ENCODE results near the gene NPC2. TPM values are rescaled to one million over a fixed set of nuclear protein-coding genes. Genes with fewer than 3 reads are reported as not detected.
"Not testable (repeated sequence)": the region's sequence is repeated elsewhere in the genome, so short reads cannot be mapped to it uniquely, and the experiment has no call there.

Gene NPC2
- 385 and 592 TPM in 2 replicates for total RNA-seq (2014; rRNA removed; shearing (Covaris generic))

DNA sequence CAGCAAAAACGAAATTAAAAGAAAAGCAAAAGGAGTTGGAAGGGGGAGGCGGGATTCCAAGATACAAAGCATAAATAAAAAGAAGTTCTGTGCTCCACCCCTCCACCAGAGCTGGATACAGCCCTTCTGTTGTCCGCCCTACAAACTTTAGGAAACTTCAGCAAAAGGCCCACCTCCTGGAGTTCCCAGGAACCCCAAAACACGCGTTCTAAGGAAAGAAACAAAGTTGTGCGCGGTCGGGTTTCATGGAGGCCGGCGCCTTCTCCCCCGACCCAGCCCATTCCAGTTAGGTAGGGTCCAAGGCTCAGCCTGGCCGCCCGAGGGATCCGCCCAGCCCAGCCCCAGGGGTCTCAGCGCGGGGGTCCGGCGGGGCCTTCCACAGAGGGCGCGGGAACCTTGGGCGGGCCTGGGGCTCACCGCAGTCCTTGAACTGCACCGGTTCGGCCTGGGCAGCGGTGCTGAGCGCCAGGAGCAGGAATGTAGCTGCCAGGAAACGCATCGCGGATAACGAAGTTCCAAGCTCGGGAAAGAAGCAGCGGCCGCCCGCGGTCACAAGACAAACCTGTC is at the start of gene NPC2:
NPC2 (minus strand) TSS at position 530 of the 567 bp plus-strand sequence; CDS start at position 499, 31 bp downstream.
- no peak for DNase-seq (ENCODE audit: low spot score)

DNA sequence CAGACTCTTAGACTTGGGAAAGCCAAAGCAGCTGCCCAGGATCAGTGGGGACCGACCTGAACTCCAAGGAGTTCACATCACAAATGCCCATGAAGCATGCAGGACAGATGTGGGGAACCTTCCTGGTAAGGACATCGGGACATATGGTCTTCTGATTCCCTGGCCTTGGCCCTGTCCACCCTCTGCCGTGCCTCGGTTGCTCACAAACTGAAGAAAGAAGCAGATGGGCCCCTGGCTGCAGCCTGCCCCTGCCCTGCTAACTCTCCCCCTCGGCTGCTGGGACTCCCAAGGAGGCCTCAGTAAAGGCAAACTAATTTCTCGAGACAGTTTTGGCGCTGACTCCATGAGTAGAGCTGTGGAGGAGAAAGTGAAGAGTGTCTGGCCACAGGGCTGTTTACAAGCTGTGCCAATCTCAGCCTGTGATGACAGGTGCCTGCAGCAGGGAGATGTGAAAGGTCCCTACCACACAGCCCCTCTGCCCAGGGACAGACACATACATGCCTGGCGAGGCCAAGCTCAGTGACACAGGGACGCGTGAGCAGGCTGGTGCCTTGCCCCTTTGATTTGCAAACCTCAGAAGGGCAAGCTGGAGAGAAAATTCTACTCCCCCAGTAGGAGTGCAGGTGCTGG is 49.1 kb upstream of the NPC2 start:
- no peak for DNase-seq (ENCODE audit: low spot score)

DNA sequence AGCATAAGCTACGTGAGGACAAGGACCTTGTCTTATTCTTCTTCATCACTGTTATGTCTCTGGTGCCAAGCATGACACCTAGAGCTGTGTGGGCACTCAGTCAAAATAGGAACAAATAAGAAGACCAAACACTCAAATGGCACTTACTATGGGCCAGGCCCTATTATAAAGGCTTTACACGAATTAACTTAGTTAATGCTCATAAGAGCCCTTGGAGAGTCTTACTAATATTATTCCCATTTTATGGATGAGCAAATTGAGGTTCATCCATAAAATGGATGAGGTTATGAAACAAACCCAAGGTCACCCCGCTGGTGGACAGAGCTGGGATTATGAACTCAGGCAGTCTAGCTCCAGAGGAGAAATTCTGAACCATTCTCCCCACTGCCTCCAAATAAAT is 48.1 kb upstream of the NPC2 start:
- DNase-seq (ENCODE audit: low spot score) = no peak

DNA sequence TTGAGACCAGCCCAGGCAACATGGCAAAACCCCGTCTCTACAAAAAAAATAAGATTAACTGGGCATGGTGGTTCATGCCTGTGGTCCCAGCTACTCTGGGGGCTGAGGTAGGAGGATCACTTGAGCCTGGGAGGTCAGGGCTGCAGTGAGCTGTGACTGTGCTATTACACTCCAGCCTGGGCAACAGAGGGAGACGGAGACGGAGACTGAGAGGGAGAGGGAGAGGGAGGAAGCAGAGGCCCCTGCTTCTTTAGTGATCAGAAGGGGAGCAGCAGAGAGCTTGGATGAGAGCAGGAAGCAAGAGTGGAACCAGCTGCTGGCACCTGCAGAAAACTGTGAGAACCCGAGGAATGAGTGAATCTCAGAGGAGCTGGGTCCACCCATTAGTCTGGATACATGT is 46.4 kb upstream of the NPC2 start:
- no peak for DNase-seq (ENCODE audit: low spot score)

DNA sequence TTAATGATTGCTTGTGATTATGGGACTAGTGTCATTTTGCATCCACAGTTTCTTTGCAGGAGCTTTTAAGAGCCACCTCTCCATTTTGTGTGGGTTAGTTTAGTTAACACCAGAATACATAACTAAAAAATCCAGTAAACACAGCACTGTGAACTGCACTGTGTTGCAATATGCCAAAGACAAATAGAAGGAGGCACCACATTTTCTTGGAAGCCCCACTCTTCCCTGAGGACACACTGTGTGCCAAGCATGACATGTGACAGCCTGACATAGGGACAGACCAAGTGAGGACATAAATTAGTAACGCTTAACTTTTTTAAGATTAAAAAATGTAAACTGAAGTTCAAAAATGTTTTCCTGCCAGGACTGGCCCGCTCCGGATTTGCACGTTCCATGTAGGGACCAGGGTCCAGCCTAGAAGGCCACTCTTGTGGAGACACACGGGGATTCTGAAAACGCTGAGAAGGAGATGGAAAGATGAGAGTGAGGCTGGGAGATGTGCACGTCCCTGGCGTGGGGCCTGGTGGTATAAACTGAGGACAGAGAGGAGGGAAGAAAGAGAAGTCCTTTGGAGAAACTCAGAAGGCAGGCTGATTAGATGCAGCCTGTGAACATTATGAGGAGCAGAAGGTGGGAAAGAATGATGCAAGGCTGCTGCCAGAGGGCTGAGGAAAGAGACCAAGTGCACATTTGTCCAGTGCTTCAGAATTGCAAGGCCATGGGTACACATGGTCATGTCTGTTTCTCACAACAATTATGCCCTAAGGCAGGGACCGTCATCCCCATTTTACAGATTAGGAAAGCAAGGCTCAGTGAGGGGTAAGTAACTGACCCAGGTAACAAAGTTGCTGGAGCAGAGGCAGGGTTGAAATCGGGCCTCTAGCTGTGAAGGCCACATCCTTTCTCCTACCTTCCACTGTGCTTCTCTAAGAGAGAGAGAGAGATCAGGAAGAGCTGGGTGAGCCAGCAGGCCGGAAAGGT is 45.6 kb upstream of the NPC2 start:
- DNase-seq (ENCODE audit: low spot score) = no peak

DNA sequence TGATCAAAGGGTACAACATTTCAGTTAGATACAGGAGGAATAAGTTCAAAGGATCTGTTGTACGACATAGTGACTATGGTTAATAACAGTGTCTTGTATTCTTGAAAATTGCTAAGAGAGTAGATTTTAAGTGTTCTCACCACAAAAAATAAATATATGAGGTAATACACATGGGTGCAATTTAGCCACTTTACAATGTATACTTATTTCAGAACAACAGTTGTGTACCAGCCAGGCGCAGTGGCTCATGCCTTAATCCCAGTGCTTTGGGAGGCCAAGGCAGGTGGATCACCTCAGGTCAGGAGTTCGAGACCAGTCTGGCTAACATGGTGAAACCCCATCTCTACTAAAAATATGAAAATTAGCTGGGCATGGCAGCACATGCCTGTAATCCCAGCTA is 43.2 kb upstream of the NPC2 start:
- not testable (repeated sequence) for DNase-seq (ENCODE audit: low spot score)

DNA sequence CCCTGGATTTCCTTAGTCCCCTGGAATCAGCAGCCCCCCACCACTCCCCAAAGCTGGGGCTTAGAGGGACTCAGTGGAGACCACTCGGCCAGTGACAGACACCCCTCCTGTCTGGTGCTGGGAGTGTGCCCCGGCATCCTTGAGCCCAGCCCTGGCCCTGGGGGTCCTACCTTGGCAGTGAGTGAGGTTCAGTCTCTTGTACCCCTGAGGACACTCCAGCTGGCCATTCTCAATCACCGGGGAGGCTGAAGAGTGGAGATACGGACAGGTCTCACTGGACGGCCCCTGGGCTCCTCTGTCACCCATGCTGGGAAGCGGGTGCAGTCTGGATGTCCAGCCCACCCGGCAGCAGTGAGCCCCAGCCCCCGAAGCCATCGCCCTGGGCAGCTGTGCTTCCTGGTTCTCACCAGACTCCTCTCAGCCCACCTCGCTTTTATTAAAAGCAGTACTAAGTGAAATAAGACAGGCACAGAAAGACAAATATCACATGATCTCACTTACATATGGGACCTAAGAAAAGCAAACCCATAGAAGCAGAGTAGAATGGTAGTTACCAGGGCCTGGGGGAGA is 42.7 kb upstream of the NPC2 start:
- DNase-seq (ENCODE audit: low spot score) = no peak

DNA sequence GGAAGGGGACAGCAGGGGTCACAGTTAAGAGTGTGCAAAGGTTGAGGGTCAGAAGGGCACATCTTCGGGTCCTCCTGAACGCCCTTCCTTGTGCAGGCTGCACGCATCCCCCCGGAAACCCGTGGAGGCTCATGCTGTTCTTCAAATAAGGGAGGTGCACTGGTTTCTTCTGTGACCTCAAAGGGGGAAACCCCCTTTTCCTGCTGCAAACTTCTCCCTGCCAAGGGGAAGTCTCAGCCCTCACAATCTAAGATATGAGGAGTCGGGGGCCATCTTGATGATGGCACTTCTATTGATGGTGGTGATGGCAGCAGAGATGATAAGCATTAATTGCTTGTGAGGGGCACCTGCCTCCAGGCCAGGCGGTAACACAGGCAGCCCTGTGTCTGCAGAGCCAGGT is 40.5 kb upstream of the NPC2 start:
- no peak for DNase-seq (ENCODE audit: low spot score)

DNA sequence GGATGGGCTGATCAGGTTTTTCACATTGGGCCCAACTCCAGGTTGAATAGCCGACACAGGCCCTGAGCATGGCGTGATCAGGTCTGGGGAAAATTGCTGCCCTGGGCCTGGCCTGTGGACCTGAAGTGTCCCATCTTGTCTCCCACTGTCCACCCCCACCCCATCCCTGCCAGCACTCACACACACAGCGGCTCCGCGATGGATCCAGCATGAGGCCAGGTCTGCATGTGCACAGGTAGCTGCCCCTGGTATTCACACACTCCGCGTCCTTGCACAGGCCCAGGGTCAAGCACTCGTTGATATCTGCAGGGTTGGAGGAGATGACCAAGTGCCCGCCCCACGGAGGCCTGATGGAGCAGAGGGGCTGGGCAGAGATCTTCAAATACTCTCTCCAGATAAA is 39.1 kb upstream of the NPC2 start:
- no peak for DNase-seq (ENCODE audit: low spot score)

DNA sequence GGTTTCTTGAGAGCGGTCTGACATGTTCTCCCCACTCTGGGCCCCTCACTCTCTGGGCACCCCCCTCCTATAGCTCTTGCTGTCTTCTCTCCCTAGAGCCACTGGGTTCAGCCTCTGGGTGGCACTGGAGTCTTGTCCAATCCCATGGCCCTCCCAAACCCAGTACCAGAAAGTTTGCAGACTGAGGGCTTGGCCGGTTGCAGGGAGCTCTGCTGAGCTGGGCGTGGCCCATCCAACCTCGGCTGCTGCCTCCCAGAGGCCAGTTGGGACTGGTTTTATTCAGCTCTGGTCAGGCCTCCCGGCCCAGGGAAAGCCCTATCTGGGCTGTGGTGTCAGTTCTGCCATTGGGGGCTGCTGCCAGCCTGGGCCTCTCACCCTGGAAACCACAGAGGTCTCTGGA is 38.4 kb upstream of the NPC2 start:
- peak; percentile 27 for DNase-seq (ENCODE audit: low spot score)

DNA sequence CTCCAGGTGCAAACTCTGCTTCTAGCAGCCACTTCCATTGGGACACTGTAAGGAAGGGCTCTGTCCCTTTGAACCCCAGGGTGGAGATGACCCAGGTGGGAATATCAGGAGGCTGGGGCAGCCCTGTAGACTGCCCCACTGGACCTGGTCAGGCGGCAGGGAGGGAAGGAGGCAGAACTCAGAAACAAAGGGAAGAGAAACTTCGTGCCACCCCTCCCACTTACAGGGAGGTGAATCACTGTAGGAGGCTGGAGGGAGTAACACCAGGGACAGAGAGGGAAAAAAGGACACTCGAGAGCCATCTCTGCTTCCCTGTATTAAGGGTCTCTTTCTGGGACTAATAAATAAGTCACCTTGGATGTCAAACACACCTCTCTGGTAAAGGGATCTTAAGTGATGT is 37.9 kb upstream of the NPC2 start:
- no peak for DNase-seq (ENCODE audit: low spot score)

DNA sequence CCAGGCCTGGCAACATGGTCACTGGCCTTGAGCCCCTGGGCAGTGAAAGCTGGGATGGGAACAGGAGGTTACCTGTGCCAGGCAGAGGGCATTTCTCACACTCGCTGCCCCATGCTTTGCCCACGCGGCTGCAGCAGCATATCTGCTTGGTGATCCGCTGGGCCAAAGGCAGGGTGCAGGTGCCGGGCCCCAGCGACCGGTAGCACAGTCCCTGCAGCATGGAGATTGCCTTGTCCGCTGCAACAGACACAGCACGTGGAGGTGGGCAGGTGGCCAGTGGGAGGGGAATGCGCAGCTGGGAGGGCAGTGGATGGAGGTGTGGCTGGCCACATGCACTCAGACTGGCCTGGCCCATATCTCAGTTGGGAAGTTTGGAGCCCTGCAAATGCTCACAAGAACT is 35.8 kb upstream of the NPC2 start:
- no peak for DNase-seq (ENCODE audit: low spot score)

DNA sequence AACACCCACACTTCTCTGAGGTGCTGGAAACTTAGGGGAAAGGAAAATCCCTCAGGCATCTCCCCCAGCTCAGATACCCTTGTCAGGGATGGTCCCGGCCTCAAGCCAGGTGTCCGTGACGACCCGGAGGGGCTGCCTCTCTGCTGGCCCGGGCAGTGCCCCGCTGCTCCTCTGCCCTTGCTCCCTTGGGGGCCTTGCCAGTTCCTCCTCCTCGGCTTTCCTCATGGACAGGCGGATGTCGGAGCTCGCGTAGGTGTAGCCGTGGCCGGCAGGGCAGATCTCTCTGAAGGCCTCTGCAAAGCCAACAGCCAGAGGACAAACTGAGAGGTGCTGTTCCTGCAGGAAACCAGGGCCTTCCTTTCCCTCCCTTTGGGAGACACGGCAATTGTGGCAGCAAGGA is 35.3 kb upstream of the NPC2 start:
- DNase-seq (ENCODE audit: low spot score) = no peak

DNA sequence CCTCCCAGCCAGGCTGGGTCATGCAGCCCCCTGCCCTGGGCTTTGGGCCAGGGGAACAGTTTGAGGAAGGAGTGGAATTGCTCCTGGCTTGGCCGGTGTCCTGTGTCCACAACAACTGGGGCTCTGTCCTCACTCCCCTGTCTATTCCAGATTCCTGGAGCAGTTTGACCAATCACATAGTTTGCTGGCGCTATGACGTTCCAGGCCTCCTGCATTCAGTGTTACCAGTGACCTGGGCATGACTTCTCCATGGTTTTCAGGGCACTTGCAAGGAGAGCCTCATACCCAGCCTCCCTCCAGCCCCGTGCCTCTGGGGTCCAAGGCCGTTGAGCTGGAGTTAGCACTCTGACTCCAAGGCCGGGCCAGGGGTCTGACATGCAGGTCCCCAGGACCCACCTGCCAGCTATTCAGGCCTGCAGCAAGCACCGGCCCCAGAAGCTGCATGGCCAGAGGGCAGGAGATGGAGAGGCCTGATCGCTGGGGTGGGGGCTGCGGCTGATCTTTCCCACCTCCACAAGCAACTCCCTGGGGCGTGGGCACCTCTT is 34.7 kb upstream of the NPC2 start:
- DNase-seq (ENCODE audit: low spot score) = no peak

DNA sequence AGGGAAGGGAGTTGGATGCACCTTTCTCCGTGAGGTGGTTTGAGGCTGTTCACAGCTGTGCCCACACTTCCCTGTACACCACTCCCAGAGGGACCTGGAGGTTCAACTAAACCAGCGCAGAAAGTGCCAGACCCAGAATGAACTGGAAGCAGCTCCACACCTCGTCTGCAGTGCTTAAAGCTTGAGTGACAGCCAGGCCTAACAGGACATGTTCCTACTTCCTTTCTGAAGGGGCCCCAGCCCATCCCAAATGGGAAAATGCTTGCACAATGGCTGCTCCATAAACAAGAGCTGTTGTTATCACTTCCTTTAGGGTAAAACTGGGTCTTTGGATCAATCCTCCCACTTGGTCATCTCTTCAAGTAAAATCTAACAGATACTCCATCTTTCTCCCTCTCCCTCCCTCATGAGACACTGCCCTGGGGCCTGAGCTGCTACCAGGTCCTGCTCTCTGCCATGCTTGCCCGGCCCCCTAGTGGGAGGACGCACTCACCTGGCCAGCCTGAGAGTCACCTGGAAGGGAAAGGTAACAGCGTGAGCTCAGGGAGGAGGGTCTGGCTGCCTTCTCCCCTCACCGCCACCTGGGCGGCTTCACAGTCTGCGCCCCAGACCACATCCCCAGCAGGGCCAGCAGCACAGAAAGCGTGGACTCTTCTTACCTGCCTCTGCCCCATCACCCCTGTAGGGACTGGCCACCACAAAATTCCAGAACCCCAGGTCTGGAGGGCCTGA is 33.9 kb upstream of the NPC2 start:
- no peak for DNase-seq (ENCODE audit: low spot score)

DNA sequence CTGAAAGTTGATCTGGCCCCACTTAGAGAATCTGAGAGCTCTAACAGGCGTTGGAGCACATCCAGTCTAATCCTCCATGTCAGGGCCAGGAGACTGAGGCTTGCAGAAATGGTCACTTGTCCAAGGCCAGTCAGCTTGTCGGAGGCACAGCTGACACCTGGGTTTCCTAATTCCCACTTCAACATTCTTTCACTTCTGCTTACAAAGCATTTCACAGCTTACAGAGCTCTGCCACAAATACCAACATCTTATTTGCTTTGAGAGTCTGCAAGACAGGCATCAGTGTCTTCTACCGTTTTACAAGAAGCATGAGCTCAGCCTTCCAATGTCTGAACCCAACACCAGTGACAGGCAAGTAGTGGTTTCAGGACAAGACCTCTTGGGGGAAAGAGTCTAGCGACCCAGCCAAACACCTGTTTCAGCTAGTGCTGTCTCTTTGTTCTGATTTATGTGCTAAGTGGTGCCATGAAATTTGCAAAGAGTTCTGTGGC is 32.3 kb upstream of the NPC2 start:
- no peak for DNase-seq (ENCODE audit: low spot score)

DNA sequence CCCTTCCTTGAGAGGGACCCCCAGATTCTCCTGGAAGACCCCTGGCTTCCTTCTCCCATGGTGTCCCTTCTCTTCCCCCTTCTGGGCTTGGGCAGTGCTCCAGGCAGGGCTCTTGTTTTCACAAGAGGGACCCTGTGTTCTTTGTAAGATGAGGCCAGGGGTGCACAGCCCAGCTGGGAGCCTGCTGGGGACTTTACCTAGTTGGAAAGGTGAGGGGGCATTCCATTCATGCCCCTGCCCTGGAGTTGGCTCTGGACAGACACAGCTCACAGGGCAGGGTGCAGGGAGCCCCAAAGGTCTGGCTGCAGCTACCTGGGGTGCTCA is 31.7 kb upstream of the NPC2 start:
- DNase-seq (ENCODE audit: low spot score) = no peak

DNA sequence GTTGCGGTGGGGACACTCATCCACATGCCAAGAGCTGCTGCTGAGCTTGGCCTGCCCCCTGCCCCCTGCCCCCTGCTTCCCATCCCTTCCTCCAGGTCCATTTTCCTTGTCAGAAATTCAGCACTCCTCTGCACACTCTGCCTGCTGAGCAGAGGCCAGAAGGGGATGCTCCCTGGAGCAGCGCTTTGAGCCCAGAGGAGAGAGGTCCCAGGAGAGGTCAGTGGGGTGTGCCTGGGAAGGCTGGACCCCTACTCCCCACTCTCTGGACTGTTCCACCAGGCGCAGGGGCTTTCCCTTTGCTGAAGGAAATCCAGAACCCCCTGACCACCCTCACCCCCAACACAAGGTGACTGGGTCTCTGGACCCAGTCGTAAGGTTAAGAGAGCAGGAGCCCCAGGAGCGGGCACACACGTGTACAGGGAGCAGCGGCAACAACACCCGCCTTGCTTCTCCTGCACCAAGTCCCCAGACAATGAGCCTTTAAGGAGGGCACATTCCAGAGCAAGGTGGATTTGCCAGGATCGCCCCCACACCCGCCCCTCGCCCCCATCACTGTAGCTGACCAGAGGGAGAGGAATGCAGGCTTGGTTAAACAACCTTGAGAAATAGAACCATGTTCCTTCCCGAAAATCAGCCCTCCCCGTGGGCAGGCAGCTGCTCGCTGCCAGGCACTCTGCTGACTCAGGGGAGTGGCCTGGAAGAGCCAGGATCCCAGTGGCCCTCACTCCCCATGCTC is 31.1 kb upstream of the NPC2 start:
- no peak for DNase-seq (ENCODE audit: low spot score)

DNA sequence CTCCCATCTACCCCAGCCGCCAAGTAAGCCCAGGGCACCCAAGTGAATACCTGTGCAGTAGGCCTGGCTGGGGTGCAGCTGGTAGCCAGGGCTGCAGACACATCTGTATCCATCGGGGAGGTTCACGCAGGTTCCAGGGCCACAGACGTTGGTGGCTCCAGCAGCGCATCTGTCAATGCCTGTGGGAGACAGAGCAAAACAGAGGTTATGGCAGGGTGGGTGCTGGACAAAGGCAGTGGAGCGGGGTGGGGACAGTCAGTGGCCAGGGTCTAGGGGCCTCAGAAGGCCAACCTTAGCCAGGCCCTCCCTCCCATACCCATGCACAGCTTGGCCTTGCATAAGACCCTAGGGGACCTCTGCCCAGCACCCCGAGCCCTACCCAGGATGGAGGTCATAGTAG is 29.6 kb upstream of the NPC2 start:
- no peak for DNase-seq (ENCODE audit: low spot score)

DNA sequence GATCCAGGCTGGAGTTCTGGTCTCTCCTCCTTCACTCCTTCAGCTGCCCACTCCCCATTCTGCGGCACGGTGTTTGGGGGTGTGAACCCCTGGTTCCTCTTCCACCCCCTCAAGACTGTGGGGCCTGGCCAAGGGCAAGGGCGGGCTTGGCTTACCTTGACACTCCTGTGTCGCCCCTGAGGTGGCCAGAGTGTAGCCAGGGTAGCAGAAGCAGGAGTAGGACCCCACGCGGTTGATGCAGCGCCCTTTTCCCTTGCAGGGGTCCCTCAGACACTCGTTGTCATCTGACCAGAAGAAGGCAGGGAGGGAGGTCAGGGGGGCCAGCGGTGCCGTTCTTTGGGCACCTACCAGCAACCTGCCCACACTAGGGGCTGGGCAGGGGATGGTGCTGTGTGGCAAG is 28.7 kb upstream of the NPC2 start:
- DNase-seq (ENCODE audit: low spot score) = no peak

Data from H4 (cell line).